CD4-positive, alpha-beta T cell treated with Interleukin-4 for 1 hour (primary cell): ENCODE data around the gene GALNT17.
"Not testable (repeated sequence)": the region's sequence is repeated elsewhere in the genome, so short reads cannot be mapped to it uniquely, and the experiment has no call there.

Source experiments
- DNase-seq, 2 donors: peaks; one replicate each; pipeline ENCODE4 v3.0.0-alpha.2; 2020 to 2022

GALNT17 gene

DNA sequence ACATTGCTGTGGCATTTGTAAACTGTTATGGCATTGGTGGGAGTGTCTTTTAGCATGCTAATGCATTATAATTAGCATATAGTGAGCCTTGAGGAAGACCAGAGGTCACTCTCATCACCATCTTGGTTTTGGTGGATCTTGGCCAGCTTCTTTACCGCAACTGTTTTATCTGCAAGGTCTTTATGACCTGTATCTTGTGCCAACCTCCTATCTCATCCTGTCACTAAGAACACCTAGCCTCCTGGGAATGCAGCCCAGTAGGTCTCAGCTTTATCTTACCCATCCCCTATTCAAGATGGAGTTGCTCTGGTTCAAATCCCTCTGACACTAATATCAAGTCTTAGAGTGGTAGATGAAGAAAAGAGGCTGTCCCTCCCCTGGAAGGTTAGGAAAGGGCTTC, 506.2 kb downstream of the GALNT17 start:
- no peak for DNase-seq

GRCh38 chr7:71639382-71640085, 507.6 kb downstream of the GALNT17 start:
- no peak for DNase-seq

DNA sequence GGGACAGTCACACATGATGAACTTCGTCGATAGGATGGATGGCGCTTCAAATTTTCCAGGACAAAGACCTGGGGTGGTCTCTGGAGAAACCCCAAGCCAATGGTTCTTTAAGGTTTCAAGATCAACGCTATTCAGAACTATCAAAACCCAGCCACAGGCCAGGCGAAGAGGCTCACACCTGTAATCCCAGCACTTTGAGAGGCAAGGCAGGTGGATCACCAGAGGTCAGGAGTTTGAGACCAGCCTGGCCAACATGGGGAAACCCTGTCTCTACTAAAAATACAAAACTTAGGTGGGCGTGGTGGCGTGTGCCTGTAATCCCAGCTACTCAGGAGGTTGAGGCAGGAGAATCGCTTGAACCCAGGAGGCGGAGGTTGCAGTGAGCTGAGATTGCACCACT, 511.1 kb downstream of the GALNT17 start:
- not testable (repeated sequence) for DNase-seq

DNA sequence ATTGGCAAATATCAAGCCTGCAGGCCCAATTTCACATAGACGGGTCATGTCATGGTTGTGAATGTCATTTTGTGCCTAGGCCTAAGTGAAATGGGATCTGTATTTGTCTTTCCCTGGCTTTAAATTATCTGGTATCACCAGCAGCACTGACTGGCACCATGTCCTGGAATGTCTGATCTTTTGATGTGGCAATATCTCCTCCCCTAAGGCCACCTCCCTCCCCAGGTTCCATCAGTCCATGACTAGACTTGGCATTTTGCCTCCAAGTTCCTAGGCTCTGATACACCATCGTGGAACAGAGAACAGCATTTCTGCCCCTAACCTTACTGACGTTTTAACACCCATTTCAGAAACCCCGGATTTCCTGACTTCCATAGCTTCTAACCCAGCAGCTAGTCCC, 513.9 kb downstream of the GALNT17 start:
- no peak for DNase-seq

DNA sequence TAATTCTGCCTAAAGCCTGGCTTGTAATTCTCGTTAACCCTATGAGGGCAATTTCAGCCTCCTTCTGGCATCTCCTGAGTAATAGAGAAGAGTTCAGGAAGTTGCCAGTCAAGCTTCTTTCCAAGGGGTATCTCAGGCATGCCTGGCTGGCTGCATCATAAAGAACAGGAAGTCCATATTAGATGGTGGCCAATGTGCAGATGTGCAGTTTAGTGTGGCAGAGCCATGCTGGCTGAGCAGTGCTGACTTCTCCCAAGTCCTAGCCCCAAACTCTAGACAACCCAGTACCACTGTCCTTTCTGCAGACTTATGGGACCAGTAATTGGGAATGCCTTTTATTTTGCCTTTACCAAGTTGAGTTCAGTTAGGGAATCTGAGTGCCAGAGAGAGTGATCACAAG, 517.9 kb downstream of the GALNT17 start:
- DNase-seq: no peak

DNA sequence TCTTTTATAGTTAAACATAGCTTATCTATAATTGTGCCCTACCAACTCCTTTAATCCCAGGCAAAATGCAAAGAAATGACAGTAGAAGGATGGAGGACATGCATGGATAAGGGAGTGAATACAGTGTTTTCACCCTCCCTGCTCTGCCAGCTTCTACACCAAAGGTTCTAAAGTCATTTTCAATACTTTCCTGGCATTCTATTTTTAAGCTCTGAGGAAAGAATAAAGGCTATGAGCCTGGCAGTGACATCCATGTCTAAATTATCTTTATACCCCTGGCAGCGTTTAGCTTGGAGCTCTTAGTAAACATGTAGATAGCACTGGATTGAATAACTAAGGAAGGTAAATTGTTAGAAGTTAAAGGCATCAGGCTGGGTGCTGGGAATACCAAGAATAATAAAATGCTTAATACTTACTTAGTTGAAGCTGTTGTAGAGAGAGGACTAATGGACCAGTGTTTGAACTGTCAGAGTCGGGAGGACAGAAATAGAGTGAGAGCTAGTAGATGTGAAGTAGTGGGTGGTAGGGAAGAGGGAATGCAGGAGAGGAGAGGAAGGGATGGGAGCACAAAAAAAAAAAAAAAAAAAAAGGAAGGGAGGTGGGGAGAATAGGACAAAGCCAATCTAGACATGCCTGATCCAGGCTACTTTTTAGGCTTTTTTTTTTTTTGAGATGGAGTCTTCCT, 518.9 kb downstream of the GALNT17 start:
- DNase-seq: no peak

DNA sequence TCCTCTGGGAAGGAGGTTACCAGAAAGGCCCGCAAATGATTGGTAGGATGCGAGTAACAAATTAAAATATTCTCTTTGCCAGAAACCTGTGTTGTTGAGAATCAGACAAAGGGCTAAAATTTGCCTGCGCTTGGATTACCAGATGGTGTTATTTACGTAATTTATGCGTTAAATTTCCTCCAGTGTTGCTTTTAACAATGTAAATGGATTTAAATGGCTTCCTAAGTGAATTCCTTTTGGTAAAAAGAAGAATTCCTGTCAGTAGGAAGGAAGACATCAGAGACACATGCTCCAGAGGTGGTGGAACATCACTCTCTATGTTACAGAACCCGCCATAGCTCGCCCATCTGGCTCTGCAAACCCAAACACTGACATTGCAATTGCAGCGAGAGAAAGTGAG, 520.6 kb downstream of the GALNT17 start:
- no peak for DNase-seq

GRCh38 chr7:71657386-71657785, 525.4 kb downstream of the GALNT17 start:
- DNase-seq: no peak

- DNase-seq: no peak
Observed at GRCh38 chr7:71659622-71660021, 527.7 kb downstream of the GALNT17 start.

DNA sequence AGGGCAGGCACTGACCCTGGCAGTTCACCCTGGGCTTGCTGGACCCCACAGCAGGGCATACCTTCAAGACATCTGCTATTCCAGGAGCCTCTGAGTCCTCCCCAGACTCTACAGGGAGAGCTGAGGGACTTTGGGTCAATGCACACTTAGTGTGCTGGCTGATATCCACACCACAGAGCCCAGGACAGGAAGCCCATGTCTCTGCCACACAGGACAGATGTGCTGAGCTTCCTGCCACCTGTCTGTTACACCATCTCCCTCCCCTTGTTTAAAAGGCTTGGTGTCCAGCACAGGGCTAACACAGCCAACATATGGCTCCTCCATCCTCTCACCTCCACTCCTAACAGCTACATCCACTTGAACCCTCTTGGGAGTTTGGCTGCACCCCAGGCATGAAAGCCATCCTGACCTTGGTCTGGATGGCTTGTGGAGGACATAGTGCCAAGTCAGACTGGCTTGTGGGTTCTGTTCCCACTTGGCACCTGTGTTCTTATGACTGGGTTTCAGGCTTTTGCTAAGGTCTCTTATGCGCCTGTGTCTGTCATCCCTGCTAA, 529.8 kb downstream of the GALNT17 start:
- DNase-seq: no peak

- DNase-seq: no peak
Observed at GRCh38 chr7:71665716-71666115, 533.8 kb downstream of the GALNT17 start.

GRCh38 chr7:71668572-71668971, 536.6 kb downstream of the GALNT17 start:
- DNase-seq: no peak

GRCh38 chr7:71679480-71679879, 547.5 kb downstream of the GALNT17 start:
- DNase-seq: no peak

DNA sequence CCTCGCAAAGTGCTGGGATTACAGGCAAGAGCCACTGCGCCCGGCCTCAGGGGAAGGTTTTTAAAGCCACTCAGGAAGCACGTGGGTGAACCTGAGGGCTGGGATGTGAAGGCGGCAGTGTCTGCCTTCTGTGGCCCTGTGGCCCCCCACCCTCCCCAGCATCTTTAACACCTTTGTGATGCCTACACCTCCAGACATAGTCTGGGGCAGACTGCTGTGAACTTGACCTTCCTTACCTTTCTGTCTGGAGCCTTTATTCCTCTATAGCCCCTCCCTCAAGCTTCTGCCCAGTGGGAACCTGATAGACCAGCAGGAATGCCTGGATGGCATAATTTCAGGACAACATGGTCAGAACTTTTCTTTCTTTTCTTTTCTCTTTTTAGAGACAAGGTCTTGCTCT, 550.2 kb downstream of the GALNT17 start:
- no peak for DNase-seq

GRCh38 chr7:71682841-71683781, 551.2 kb downstream of the GALNT17 start:
- DNase-seq: no peak

GRCh38 chr7:71687286-71687685, 555.3 kb downstream of the GALNT17 start:
- DNase-seq: no peak

DNA sequence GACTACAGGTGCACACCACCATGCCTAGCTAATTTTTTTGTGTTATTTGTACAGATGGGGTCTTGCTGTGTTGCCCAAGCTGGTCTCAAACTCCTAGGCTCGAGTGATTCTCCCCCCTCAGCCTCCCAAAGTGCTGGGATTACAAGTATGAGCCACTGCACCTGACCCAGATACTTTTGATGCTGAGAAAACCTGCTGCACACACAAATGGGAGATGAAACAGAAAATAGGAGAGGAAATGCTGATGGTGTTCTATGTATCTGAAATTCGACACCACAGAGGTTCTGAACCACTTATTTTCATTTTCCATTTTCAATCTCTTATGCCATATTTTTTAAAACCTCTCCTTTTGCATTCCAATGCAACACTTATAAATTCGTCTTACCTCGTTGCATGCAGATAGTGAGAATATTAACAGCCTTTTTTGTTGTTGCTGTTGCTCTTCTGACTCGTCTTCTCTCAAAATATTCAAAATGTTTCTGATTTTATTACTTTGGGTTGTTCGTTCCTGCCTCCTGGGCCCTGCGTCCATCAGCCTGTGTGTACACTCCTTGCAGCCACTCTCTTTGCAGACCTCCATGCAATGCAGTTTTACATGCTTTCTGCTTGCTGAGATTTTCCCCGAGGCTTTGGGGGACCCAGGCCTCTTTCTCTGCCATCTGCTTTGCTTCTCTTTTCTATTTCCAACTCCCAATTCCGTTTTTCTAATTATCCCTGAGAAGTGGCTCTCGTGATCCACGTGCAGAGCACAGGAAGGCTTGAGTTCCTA, 556.1 kb downstream of the GALNT17 start:
- no peak for DNase-seq

DNA sequence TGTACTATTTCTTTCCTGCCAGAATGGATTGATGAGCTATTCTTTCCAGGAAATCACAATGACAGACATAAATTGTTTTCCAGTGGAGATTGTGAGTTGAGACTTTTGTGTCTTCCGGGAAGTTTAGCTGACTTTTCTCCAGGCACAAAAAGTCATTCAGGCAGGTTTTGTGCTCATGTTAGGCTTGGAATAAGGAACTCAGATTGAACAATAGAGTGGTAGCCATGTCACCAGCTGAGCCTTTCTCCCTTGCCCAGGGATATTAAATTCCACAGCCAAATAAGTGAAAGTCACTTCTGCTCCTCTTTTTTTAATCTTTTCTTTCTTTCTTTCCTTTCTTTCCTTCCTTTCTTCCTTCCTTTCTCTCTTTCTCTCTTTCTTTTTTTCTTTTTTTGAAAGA, 559.6 kb downstream of the GALNT17 start:
- no peak for DNase-seq

GRCh38 chr7:71694665-71695064, 562.7 kb downstream of the GALNT17 start:
- no peak for DNase-seq

DNA sequence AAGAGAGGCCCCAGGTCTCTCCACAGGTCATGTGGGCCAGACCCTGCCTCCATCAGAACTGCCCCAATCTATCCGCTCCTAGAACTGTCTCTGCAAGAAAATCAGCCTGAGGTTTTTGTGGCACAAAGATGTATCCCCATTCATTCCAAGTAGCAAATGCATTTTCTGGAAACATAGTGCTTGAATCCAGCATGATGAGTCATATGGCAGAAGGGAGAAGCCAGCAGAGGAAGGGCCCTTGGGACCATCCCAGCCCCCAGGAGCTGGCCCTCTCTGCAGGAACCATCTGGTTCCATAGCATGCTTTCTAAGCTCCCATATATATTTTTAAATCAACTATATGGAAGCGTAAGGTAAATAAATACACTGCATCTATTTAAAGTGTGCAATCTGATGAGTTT, 563.2 kb downstream of the GALNT17 start:
- DNase-seq: no peak

DNA sequence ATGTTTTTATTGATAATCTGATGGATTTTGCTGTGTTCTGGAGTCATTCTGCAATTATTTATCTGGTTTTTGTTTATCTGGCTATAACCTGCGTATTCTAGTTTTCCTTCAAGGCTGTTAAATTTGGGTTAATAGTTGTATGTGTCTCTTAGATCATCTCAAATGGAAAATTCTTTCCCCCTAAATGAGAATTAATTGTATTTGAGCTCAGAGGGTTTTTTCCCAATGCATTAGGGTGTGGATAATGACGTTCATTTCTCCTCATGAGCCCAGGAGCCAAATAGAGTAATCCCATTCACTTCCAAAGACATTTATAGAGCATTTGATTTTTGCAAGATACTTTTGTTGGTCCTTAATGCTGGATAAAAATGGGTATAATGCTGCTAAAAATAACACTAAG, 564.6 kb downstream of the GALNT17 start:
- no peak for DNase-seq

- no peak for DNase-seq
Observed at GRCh38 chr7:71697400-71697799, 565.5 kb downstream of the GALNT17 start.

GRCh38 chr7:71705217-71705616, 573.3 kb downstream of the GALNT17 start:
- no peak for DNase-seq
